Measurements from ENCODE around the gene FRG2C. TPM values are rescaled to one million over a fixed set of nuclear protein-coding genes. Genes with fewer than 3 reads are reported as not detected.
"Not testable (repeated sequence)": the region's sequence is repeated elsewhere in the genome, so short reads cannot be mapped to it uniquely, and the experiment has no call there.

The FRG2C gene
- total RNA-seq, 4 donors from 2014 or later, result not detected

DNA sequence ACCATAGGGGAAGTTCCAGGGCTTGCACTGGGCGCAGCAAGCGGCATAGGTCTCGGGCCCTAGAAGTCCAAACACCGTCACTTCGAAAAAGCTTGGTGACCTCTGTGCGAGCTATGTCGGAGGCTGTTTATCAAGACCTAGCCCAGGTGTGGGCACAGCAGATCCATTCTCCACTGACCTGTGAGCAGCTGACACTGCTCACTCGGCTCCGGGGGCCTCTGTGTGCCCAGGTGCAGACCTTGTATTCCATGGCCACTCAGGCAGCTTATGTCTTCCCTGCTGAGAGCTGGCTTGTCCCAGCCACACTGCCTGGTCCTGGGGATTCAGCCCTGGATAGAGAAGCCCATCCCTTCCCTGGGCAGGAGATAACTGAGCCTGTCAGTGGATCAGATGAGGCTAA, 1.5 kb downstream of the FRG2C start:
- intact Hi-C loops (cut with DNase I); DNase-seq (ENCODE audit: extremely low spot score); H3K4me3 ChIP-seq; H3K36me3 ChIP-seq; H3K27ac ChIP-seq (replicated peaks in 1 of 4): not testable (repeated sequence)
- H3K4me1 ChIP-seq, result peaks cover 9 to 31% (median 30%) of the 10 kb centered on the region in 4 donors
- peaks cover 0 to 16% (median under 1%) of the 10 kb centered on the region in 4 donors for H3K9me3 ChIP-seq
- 87% methylated on average over 9 of the region's 9 CpGs for WGBS
- H3K27me3 ChIP-seq, result peaks cover 9 to 92% (median 33%) of the 10 kb centered on the region in 4 donors

DNA sequence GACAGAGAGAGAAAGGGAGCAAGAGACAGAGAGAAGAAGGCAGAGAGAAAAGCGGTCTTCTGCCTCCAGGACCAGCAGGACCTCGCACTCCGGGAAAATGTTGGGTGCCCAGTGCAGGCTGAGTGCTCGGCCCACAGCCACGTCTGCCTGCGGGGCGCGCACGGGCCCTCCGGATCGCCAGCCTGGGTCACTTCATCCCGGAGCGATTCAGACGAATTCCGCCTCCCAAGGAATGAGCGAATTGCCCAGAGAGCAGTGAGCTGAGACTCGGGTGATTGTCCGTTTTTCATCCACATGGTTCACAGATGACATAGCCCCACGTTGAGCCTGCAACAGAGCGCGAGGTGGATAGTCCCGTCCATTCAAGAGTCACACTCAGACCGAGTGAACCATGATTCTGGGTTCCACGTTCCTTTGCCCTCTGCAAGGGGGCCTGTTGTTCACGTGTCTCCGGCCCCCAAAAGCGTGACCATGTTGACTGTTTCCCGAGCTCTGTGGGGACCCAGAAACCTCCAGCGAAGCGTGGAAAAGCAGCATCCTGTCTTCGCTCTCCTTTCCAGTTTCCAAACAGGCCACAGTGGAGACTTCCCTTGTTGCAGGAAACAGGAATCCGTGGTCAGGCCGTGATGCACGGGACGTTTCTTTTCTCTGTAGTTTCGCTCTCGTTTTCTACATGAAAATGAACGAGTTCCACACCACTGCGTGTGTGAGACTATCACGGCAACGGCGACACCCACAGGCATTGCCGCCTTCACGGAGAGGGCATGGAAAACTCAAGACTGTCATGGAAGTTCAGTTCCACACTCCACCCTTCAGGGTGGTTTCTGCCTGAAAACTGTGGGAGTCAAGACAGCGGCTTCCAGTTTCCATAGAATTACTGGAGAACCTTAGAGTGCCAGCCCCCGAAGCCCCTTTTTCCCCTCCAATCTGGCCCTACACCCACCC, 3.9 kb downstream of the FRG2C start:
- 31% methylated on average over 40 of the region's 46 CpGs for WGBS
- H3K27me3 ChIP-seq, result peaks cover 9 to 94% (median 41%) of the 10 kb centered on the region in 4 donors
- DNase-seq (ENCODE audit: extremely low spot score); H3K27ac ChIP-seq (replicated peaks in 1 of 4); H3K36me3 ChIP-seq; intact Hi-C loops (cut with DNase I): not testable (repeated sequence)
- H3K4me3 ChIP-seq, result peak overlapping the region; percentile 44 to 55 (median 46)
- H3K9me3 ChIP-seq, result peaks cover 0 to 29% (median 12%) of the 10 kb centered on the region in 4 donors
- peaks cover 9 to 47% (median 42%) of the 10 kb centered on the region in 4 donors for H3K4me1 ChIP-seq

DNA sequence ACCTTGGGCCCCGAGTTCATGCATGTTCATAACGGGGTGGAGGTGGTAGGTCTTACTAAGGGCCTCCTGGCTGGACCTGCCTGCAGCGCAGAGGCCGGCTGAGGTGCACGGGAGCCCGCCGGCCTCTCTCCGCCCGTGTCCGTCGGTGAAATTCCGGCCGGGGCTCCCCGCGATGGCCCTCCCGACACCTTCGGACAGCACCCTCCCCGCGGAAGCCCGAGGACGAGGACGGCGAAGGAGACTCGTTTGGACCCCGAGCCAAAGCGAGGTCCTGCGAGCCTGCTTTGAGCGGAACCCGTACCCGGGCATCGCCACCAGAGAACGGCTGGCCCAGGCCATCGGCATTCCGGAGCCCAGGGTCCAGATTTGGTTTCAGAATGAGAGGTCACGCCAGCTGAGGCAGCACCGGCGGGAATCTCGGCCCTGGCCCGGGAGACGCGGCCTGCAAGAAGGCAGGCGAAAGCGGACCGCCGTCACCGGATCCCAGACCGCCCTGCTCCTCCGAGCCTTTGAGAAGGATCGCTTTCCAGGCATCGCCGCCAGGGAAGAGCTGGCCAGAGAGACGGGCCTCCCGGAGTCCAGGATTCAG, 4.7 kb downstream of the FRG2C start:
- WGBS, result 57% methylated on average over 49 of the region's 53 CpGs
- DNase-seq (ENCODE audit: extremely low spot score); H3K36me3 ChIP-seq; intact Hi-C loops (cut with DNase I); H3K27ac ChIP-seq (replicated peaks in 1 of 4): not testable (repeated sequence)
- H3K4me3 ChIP-seq, result peak overlapping the region; percentile 44 to 55 (median 46)
- peaks cover 0 to 34% (median 14%) of the 10 kb centered on the region in 4 donors for H3K9me3 ChIP-seq
- H3K27me3 ChIP-seq, result peaks cover 9 to 93% (median 40%) of the 10 kb centered on the region in 4 donors
- H3K4me1 ChIP-seq, result peaks cover 9 to 47% (median 42%) of the 10 kb centered on the region in 4 donors

DNA sequence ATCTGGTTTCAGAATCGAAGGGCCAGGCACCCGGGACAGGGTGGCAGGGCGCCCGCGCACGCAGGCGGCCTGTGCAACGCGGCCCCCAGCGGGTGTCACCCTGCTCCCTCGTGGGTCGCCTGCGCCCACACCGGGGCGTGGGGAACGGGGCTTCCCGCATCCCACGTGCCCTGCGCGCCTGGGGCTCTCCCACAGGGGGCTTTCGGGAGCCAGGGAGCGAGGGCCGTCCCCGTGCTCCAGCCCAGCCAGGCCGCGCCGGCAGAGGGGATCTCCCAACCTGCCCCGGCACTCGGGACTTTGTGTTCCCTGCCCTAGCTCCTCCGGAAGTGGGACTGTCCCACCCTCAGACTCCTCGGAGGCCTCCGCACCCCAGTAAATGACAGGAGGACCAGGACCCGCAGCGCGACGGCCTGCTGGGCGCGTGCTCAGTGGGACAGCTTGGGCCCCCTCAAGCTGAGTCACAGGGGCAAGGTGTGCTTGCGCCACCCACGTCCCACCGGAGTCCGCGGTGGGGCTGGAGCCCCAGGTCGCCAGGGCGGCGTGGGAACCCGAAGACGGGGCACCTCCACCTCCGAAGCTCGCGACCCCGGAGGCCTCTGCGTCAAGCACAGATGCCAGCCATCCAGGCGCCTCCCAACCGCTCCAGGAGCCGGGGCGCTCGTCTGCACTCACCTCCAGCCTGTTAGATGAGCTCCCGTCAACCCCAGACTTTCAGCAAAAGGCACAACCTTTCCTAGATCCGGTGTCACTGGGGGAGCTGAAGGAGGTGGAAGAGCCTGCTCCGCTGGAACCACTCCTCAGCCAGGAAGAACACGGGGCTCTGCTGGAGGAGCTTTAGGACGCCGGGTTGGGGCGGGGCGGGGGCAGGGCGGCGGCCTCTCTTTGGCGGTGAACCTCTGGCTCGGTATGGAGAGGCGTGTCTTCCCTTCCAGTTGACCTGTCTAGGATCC, 5.5 kb downstream of the FRG2C start:
- DNase-seq (ENCODE audit: extremely low spot score), result peak; percentile 93
- peak overlapping the region; percentile 44 to 55 (median 46) for H3K4me3 ChIP-seq
- H3K27ac ChIP-seq (replicated peaks in 1 of 4); intact Hi-C loops (cut with DNase I); H3K36me3 ChIP-seq: not testable (repeated sequence)
- H3K27me3 ChIP-seq, result peaks cover 9 to 93% (median 40%) of the 10 kb centered on the region in 4 donors
- peaks cover 9 to 47% (median 42%) of the 10 kb centered on the region in 4 donors for H3K4me1 ChIP-seq
- peaks cover 0 to 41% (median 21%) of the 10 kb centered on the region in 4 donors for H3K9me3 ChIP-seq
- 41% methylated on average over 59 of the region's 71 CpGs for WGBS

DNA sequence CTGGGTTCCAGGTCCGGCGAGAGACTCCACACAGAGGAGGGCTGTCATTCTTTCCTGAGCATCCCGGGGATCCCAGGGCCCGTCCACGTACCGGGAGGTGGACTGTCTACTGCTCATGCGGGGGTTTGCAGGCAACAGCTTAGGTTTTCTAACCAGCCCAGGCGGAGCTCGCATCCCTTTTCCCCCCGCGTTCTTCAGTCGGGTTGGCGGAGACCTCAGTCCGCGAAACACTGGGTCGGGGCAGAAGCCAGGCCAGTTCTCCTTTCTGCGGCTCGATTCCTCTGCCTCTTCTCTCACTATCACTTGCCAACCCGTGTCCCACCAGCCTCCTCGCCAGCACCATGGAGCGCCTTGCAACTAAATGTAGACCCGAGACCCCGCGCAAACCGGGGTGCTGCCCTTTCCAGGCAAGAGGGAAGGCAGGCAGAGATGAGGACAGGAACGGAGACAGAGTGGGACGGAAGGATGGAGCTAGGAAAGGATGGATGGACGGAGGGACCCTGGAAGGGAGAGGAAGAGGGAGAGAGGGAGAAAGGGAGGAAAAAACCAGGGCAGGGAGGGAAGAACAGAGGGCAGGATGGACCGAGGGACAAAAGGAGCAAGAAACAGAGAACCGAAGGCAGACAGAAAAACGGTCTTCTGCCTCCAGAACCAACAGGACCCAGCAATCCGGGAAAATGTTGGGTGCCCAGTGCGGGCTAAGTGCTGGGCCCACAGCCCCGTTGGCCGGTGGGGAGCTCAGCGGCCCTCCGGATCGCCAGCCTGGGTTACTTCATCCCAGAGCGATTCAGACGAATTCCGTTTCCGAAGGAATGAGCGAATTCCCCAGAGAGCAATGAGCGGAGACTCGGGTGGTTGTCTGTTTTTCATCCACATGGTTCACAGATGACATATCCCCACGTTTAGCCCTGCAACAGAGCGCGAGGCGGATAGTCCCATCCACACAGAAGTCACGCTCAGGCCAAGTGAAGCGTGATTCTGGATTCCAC, 6.5 kb downstream of the FRG2C start:
- H3K9me3 ChIP-seq, result peaks cover 0 to 50% (median 29%) of the 10 kb centered on the region in 4 donors
- DNase-seq (ENCODE audit: extremely low spot score); H3K36me3 ChIP-seq; H3K27ac ChIP-seq (replicated peaks in 1 of 4); intact Hi-C loops (cut with DNase I): not testable (repeated sequence)
- peak overlapping the region in 3 of 4 donors; percentile 44 to 55 (median 47) for H3K4me3 ChIP-seq
- peaks cover 9 to 91% (median 40%) of the 10 kb centered on the region in 4 donors for H3K27me3 ChIP-seq
- peaks cover 9 to 47% (median 42%) of the 10 kb centered on the region in 4 donors for H3K4me1 ChIP-seq
- 8% methylated on average over 47 of the region's 51 CpGs for WGBS

DNA sequence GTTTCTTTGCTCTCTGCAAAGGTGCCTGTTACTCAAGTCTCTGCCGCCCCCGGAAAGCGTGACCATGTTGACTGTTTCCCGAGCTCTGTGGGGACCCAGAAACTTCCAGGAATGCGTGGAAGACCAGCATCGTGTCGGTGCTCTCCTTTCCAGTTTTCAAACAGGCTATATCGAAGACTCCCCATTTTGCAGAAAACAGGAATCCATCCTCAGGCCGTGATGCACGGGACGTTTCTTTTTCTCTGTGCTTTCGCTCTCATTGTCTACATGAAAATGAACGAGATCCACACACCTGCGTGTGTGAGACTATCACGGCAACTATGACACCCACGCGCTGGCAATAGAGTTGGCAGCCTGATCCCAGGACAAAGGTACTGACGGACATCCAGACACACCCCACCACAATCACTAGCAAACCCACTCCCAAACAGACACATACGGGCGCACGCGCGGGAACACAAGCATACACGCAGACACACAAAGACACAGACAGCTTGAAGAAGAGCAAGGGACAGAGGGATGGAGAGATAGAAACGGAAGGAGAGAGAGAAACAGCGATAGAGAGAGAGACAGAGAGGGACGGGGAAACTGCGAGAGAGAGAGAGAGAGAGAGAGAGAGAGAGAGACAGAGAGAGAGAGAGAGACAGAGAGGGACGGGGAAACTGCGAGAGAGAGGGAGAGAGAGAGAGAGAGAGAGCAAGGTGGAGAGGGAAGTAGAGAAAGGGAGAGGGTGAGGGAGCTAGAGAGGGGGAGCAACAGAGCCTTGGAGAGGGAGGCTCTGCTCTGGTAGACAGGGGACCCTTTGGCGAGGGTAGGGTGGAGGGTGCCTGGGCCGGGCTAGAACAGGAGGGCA, 7.4 kb downstream of the FRG2C start:
- intact Hi-C loops (cut with DNase I); H3K36me3 ChIP-seq; H3K27ac ChIP-seq (replicated peaks in 1 of 4); DNase-seq (ENCODE audit: extremely low spot score): not testable (repeated sequence)
- 12% methylated on average over 30 of the region's 32 CpGs for WGBS
- H3K9me3 ChIP-seq, result peaks cover 0 to 54% (median 34%) of the 10 kb centered on the region in 4 donors
- peaks cover 9 to 47% (median 42%) of the 10 kb centered on the region in 4 donors for H3K4me1 ChIP-seq
- peaks cover 9 to 82% (median 38%) of the 10 kb centered on the region in 4 donors for H3K27me3 ChIP-seq
- H3K4me3 ChIP-seq, result peak overlapping the region in 3 of 4 donors; percentile 36 to 40 (median 37)

DNA sequence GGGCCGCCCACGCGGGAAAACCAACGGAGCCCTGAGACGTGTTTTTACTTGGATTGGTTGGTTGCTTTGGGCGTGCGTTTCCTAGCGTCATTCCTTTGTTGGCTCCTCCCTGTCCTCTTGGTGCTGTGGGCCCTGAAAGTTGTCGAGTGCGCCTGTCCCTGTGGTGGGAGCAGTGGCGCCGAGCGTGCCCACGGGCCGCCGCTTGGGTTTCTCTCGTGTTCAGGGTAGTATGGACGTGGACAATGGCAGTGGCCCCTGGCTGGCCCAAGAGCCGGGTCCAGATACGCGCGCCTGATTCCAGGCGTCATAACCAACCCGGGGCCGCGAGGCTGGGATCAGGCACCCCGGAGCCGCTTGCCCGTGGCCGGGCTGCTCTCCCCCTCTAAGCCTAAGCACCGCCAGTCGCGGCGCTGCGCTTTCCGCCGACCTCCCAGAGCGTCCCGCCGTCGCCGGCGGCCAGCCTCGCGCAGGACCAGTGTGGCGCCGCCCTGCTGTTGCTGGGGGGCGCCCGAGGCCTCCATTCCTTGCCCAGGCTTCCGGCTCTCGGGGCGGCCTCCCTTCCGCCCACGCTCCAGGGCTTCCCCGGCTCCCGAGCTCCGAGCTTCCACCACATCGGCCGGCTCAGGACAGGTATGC, 8.1 kb downstream of the FRG2C start:
- H3K36me3 ChIP-seq; DNase-seq (ENCODE audit: extremely low spot score); intact Hi-C loops (cut with DNase I): not testable (repeated sequence)
- H3K27ac ChIP-seq (replicated peaks in 1 of 4), result peak overlapping the region in 2 of 4 donors; percentile 6 to 42
- H3K9me3 ChIP-seq, result peaks cover 0 to 59% (median 38%) of the 10 kb centered on the region in 4 donors
- H3K4me3 ChIP-seq, result peak overlapping the region; percentile 9 to 40 (median 36)
- peaks cover 9 to 47% (median 42%) of the 10 kb centered on the region in 4 donors for H3K4me1 ChIP-seq
- WGBS, result 9% methylated on average over 46 of the region's 59 CpGs
- peaks cover 9 to 76% (median 37%) of the 10 kb centered on the region in 4 donors for H3K27me3 ChIP-seq

DNA sequence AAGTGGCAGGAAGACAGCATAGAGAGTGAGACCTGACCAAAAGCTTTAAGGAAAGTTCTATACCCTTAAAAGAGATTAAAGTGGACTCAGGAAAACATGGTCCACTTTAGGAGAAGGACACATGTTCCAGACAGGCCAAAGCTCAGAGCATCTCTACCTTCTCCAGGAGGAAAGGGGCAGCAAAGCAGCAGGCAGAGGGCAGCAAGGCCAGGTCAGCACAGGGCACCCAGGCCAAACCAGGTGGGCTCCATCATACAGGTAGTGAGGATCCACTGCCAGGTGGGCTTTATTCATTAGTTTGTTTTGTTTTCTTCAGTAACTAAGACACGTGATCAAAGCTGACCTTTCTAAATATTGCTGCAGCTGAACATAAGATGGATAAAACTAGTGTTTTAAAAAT, 19.8 kb downstream of the FRG2C start:
- peaks cover 0 to 43% (median 24%) of the 10 kb centered on the region in 4 donors for H3K9me3 ChIP-seq
- DNase-seq (ENCODE audit: extremely low spot score); H3K4me3 ChIP-seq; H3K27ac ChIP-seq (replicated peaks in 1 of 4); H3K4me1 ChIP-seq; intact Hi-C loops (cut with DNase I); H3K27me3 ChIP-seq; H3K36me3 ChIP-seq: not testable (repeated sequence)
- WGBS, result 11% methylated on average over 1 of the region's 1 CpG
